Panc1 (cell line): ENCODE results near the gene CCDC78.

Experiments used
- POLR2AphosphoS5 ChIP-seq: IDR thresholded peaks from 2 replicates; pipeline ENCODE4 v1.6.1; 2012; ENCODE audit warnings: mild to moderate bottlenecking, low read depth, low read length, moderate library complexity
- SIN3A ChIP-seq: IDR thresholded peaks from 2 replicates; pipeline ENCODE4 v1.6.1; 2012; ENCODE audit warnings: low read depth, mild to moderate bottlenecking, low read length, moderate library complexity, borderline replicate concordance; ENCODE audit not compliant: insufficient read depth

- no peak for TF ChIP-seq SIN3A
- no peak for TF ChIP-seq POLR2AphosphoS5
Measured at GRCh38 chr16:736936-737481, 10.8 kb upstream of the CCDC78 start.
